Measurements from ENCODE around the gene POU2AF1. TPM values are rescaled to one million over a fixed set of nuclear protein-coding genes. Genes with fewer than 3 reads are reported as not detected.
A peak's percentile ranks its signal among the peaks of the same experiment; 100 is the strongest.

POU2AF1 gene
- total and polyA plus RNA-seq, 12 donors, result 0.07 to 1.8 (median 0.15) TPM; not detected in 3

GRCh38 chr11:111353776-111354600 is 25.1 kb downstream of the POU2AF1 start:
- peaks cover 0 to 13% (median 0%) of the 10 kb centered on the region in 9 donors for H3K4me1 ChIP-seq
- 96 to 97% methylated on average over 16 of the region's 16 CpGs for WGBS, 2 donors
- intact Hi-C loops (cut with DNase I), result no loop called here
- no peak overlapping the region for H3K4me3 ChIP-seq
- H3K9me3 ChIP-seq, result no peaks in the 10 kb centered on the region
- peak overlapping the region in 1 of 10 donors; percentile 44 for H3K27ac ChIP-seq
- no peaks in the 10 kb centered on the region for H3K36me3 ChIP-seq
- DNase-seq (no peak), ATAC-seq (no peak)
- no peak for TF ChIP-seq CTCF (IDR thresholded peaks at IDR 0.05)
- H3K27me3 ChIP-seq, result peaks cover 0 to 3% (median 0%) of the 10 kb centered on the region in 7 donors

GRCh38 chr11:111352935-111353710 is 26.0 kb downstream of the POU2AF1 start:
- Histone ChIP-seq H3K27ac (peak overlapping the region in 1 of 10 donors; percentile 44), H3K27me3 (peaks cover 0 to 3% (median 0%) of the 10 kb centered on the region in 7 donors), H3K4me1 (peaks cover 0 to 13% (median 0%) of the 10 kb centered on the region in 9 donors), H3K36me3 (no peaks in the 10 kb centered on the region), H3K9me3 (no peaks in the 10 kb centered on the region), H3K4me3 (no peak overlapping the region)
- intact Hi-C loops (cut with DNase I), result no loop called here
- DNase-seq (no peak), ATAC-seq (peak in 7 of 8 donors; percentile 42 to 83 (median 61))
- TF ChIP-seq CTCF (IDR thresholded peaks at IDR 0.05), result no peak
- WGBS, 2 donors, result 75 to 83% methylated on average over 8 of the region's 8 CpGs

DNA sequence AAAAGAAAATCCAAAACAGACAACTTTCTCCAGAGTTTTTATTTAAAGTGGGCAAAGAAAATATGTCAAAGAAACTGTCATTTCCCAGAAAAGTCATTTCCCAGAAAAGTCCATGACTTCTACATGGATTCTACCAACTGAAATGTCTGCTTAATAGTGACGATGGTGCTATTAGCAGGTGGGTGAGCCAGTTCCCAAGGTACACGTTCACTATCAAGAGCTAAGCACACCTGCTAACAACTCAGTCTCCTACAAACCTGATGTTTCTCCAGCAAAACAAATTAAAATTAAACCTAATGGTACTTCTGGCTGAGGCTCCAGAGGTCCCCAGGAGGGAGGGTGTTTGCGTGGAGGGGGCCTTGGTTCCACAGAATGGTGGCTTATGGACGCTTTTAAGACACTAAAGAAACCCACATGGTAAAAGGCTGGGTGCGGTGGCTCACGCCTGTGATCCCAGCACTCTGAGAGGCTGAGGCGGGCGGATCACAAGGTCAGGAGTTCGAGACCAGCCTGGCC is 26.8 kb downstream of the POU2AF1 start:
- TF ChIP-seq CTCF (IDR thresholded peaks at IDR 0.05), result no peak
- peaks cover 0 to 13% (median 0%) of the 10 kb centered on the region in 9 donors for H3K4me1 ChIP-seq
- peaks cover 0 to 3% (median 0%) of the 10 kb centered on the region in 7 donors for H3K27me3 ChIP-seq
- ATAC-seq (no peak), DNase-seq (no peak)
- no peaks in the 10 kb centered on the region for H3K36me3 ChIP-seq
- H3K27ac ChIP-seq, result no peak overlapping the region
- H3K9me3 ChIP-seq, result no peaks in the 10 kb centered on the region
- no peak overlapping the region for H3K4me3 ChIP-seq
- intact Hi-C loops (cut with DNase I), result no loop called here
- 87 to 94% methylated on average over 8 to 9 of the region's 9 CpGs for WGBS, 2 donors

DNA sequence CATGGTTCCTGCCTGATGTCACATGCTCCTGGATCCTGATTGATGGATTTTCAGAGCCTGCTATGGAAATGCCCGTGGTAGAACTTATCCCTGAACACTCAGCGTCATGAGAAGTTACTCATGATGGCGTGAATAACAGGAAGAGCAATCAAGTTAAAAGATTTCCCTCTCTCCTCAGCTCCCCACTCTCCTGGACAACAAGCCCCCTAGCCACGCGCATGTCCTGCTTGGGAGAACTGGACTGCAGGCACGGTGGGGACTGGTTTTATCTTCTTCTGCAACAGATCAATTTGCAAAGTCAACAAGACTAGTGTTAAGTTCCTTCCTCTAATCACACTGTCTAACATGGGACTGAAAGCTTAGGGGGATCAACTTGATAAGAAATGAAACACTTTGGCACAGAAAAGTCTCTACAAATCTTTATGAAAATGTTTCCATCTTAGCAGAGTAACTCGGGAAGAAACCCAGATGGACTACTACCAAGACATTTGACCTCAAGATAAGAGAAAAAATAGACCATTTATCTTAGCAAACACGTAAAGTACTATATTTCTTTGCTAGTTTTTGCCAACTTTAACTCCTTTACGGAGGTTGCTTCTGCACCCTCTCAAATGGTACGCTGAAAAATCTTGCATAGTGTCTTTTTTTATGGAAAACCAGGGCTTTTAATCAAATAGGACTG is 27.6 kb downstream of the POU2AF1 start:
- peaks cover 0 to 3% (median 0%) of the 10 kb centered on the region in 7 donors for H3K27me3 ChIP-seq
- TF ChIP-seq CTCF (IDR thresholded peaks at IDR 0.05), result no peak
- ATAC-seq (peak in 1 of 8 donors; percentile 21), DNase-seq (no peak)
- H3K27ac ChIP-seq, result peak overlapping the region in 1 of 10 donors; percentile 17
- no peaks in the 10 kb centered on the region for H3K36me3 ChIP-seq
- intact Hi-C loops (cut with DNase I), result no loop called here
- H3K9me3 ChIP-seq, result no peaks in the 10 kb centered on the region
- peaks cover 0 to 13% (median 0%) of the 10 kb centered on the region in 9 donors for H3K4me1 ChIP-seq
- 37 to 43% methylated on average over 10 of the region's 10 CpGs for WGBS, 2 donors
- no peak overlapping the region for H3K4me3 ChIP-seq
